Thyroid gland (tissue), 4 donors: ENCODE data around the gene IL17B. TPM values are rescaled to one million over a fixed set of nuclear protein-coding genes. Genes with fewer than 3 reads are reported as not detected.
A peak's percentile ranks its signal among the peaks of the same experiment; 100 is the strongest.

ENCODE experiments used
- DNase-seq, 2 donors: peaks; one replicate each; pipeline ENCODE4 v3.0.0-alpha.2; 2019
- H3K27ac ChIP-seq, 3 donors: fragments of 200-600 bp; sonication (generic); 1 replicate in 2 of 3; 2 replicates in 1 of 3; pipeline ENCODE4 v1.5.1; 2016 to 2019; ENCODE audit warnings: mild to moderate bottlenecking in 1 of 3, moderate library complexity in 1 of 3
- H3K27me3 ChIP-seq: fragments of 200-600 bp; sonication (generic); one replicate; pipeline ENCODE4 v1.5.1; 2019
- H3K36me3 ChIP-seq, 2 donors: fragments of 200-600 bp; sonication (generic); one replicate each; pipeline ENCODE4 v1.5.1; 2016 to 2019
- H3K4me1 ChIP-seq, 2 donors: fragments of 200-600 bp; sonication (generic); one replicate each; pipeline ENCODE4 v1.5.1; 2017 to 2019
- H3K4me3 ChIP-seq, 3 donors: fragments of 200-600 bp; sonication (generic); replicated peaks in 1 of 3; 1 replicate in 2 of 3; 2 replicates in 1 of 3; pipeline ENCODE4 v1.5.1; 2016; ENCODE audit warnings: mild to moderate bottlenecking in 1 of 3
- H3K9me3 ChIP-seq: fragments of 200-600 bp; sonication (generic); one replicate; pipeline ENCODE4 v1.5.1; 2017
- POLR2A ChIP-seq, 2 donors: fragments of 450-650 bp; IDR thresholded peaks; one replicate each; pipeline ENCODE4 v1.6.1; 2017; ENCODE audit warnings: antibody characterized with exemption in 2 of 2, mild to moderate bottlenecking in 2 of 2, moderate library complexity in 1 of 2
- WGBS, 2 donors: methylation state at CpG; one replicate each; pipeline ENCODE4 v1.1.5; 2017; 5-methylcytosine and 5-hydroxymethylcytosine counted together
- intact Hi-C: fragments of 100-400 bp; cut with DNase I; formaldehyde crosslinking; loops from one replicate; pipeline ENCODE4 v1.15.1; 2023
- total RNA-seq, 4 donors: library from RNA; depleted of rRNA; stranded (reverse); fragments of >200 nt; gene quantifications; one replicate each; pipeline ENCODE4 v1.2.3, GENCODE V29; 2016
- TF ChIP-seq, protein P1 (sequence below), 6 experiments: fragments of 200-600 bp in 3 of 6; fragments of 450-650 bp in 3 of 6; sonication (generic) in 3 of 6; IDR thresholded peaks; one replicate each; pipeline ENCODE4 v1.5.1; 2016 to 2019; ENCODE audit warnings: antibody characterized with exemption in 6 of 6, mild to moderate bottlenecking in 2 of 6, inconsistent platforms in 1 of 6, moderate library complexity in 1 of 6

IL17B gene
- total RNA-seq, 4 donors from 2014 or later, result 1.7 TPM; not detected in 3

DNA sequence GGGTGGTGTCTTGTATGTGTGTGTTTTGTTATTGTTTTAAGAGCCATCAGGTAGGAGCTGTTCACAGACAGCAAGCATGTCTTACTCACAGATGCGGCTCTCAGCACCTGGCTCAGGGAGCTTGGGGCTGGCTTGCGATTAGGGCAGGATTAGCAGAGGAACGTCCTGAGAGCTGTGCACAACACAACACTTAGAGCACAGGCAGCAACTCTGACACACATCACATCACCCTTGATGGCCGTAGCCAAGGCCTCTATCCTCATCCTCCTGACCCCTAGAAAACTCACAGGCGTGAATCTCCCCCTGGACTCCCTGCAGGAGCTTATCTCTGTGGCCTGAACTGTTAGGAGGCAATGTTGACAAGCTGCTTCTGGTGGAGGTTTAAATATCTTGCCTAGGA, 7.1 kb upstream of the IL17B start:
- intact Hi-C loops, result no loop called here
- WGBS, 2 donors, result 69 to 87% methylated on average over 4 to 5 of the region's 5 CpGs
- Histone ChIP-seq H3K9me3 (no peaks in the 10 kb centered on the region), H3K4me3 (no peak overlapping the region), H3K36me3 (no peaks in the 10 kb centered on the region), H3K27ac (peak overlapping the region in 1 of 3 donors; percentile 44), H3K4me1 (peaks cover 0 to 9% of the 10 kb centered on the region in 2 donors), H3K27me3 (no peaks in the 10 kb centered on the region)
- no peak for TF ChIP-seq POLR2A (IDR thresholded peaks at IDR 0.05)
- TF ChIP-seq, protein P1, sequence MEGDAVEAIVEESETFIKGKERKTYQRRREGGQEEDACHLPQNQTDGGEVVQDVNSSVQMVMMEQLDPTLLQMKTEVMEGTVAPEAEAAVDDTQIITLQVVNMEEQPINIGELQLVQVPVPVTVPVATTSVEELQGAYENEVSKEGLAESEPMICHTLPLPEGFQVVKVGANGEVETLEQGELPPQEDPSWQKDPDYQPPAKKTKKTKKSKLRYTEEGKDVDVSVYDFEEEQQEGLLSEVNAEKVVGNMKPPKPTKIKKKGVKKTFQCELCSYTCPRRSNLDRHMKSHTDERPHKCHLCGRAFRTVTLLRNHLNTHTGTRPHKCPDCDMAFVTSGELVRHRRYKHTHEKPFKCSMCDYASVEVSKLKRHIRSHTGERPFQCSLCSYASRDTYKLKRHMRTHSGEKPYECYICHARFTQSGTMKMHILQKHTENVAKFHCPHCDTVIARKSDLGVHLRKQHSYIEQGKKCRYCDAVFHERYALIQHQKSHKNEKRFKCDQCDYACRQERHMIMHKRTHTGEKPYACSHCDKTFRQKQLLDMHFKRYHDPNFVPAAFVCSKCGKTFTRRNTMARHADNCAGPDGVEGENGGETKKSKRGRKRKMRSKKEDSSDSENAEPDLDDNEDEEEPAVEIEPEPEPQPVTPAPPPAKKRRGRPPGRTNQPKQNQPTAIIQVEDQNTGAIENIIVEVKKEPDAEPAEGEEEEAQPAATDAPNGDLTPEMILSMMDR (IDR thresholded peaks at IDR 0.05), result no peak
- DNase-seq, result no peak

DNA sequence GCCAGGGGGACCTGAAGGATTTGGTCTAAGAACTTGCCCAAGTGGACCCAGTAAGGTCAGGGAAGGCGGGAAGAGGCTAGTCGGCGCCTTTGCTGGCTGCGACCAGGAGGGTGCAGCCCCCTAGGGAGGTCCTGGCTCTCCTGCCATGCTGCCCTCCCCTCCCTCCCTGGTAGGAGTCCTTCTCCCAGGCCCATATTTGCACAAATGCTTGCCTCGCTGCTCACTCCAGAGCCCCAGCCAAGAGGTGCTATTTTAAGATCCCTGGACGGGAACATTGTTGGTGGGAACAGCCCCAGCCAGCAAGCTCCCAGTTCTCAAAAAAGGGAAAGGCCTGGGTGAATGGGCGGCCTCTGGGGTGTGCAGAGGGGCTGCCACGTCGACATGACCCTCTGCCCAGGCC, 4.3 kb upstream of the IL17B start:
- Histone ChIP-seq H3K36me3 (no peaks in the 10 kb centered on the region), H3K9me3 (no peaks in the 10 kb centered on the region), H3K27me3 (no peaks in the 10 kb centered on the region), H3K27ac (peak overlapping the region in 2 of 3 donors; percentile 35 to 56), H3K4me3 (no peak overlapping the region), H3K4me1 (peaks cover 0 to 9% of the 10 kb centered on the region in 2 donors)
- 65 to 68% methylated on average over 4 to 8 of the region's 9 CpGs for WGBS, 2 donors
- no peak for DNase-seq
- TF ChIP-seq POLR2A (IDR thresholded peaks at IDR 0.05), result no peak
- TF ChIP-seq, protein P1 (IDR thresholded peaks at IDR 0.05), result no peak
- intact Hi-C loops, result loop anchor here (5.0 kb wide), 1 partner anchor 184 kb away; no protein-coding TSS in a partner anchor

DNA sequence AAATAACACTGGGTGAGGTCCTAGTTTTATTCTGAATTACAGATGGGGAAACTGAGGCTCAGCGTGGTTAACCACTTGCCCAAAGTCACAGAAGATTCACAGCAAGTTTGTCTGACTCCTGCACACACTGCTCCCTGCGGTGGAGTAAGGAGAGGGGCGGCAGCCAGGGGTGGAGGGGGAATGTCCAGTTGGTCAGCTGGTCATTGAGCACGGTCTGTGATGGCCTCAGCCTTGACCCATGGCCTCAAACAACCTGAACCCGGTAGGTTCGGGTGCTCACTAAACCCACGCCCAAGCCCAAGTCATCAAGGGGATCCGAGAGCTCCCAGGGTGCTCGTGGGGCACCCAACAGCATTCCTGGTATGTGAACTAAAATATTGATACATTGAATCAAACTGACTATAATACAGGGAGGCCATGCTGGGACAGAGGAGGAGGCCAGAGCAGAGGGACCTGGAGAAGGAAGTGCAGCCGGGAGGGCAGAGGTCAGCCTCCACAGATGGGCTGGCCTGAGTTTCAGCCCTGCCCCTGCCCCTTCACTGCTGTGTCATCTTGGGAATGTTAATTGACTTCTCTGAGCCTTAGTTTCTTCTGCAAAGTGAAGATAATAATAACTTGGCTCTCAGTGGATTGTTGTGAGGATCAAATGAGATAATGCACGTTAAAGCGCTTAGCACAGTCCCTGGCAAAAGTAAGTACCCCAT, 3.6 kb upstream of the IL17B start:
- intact Hi-C loops, result loop anchor here (5.0 kb wide), 1 partner anchor 185 kb away; no protein-coding TSS in a partner anchor
- Histone ChIP-seq H3K27me3 (no peaks in the 10 kb centered on the region), H3K9me3 (no peaks in the 10 kb centered on the region), H3K4me3 (no peak overlapping the region), H3K36me3 (no peaks in the 10 kb centered on the region), H3K4me1 (peaks cover 0 to 9% of the 10 kb centered on the region in 2 donors), H3K27ac (peak overlapping the region in 2 of 3 donors; percentile 35 to 56)
- TF ChIP-seq, protein P1 (IDR thresholded peaks at IDR 0.05), result no peak
- no peak for TF ChIP-seq POLR2A (IDR thresholded peaks at IDR 0.05)
- DNase-seq, result no peak
- 80 to 86% methylated on average over 9 to 10 of the region's 12 CpGs for WGBS, 2 donors

DNA sequence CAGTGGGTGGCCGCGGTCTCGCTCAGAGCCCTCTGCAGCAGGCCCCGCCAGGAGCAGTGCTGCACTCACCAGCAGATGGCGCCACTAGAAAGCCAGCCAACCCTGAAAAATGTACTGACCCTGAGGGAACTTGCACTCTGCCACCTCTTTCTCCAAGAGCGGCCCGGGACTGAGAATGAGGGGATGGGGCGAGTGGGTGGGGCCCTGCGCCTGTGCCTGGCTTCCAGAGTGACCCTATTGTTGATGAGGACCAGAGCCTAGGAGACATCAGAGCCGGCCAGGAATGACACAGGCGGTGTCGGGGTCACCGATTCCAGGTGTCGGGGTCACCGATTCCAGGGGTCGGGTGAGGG, 2.9 kb upstream of the IL17B start:
- WGBS, 2 donors, result 51% methylated on average over 11 of the region's 16 CpGs

More for the DNA sequence above, 2.9 kb upstream of the IL17B start:
- no peak overlapping the region for H3K4me3 ChIP-seq
- peak overlapping the region in 2 of 3 donors; percentile 17 to 35 for H3K27ac ChIP-seq
- H3K27me3 ChIP-seq, result no peaks in the 10 kb centered on the region
- peaks cover 0 to 9% of the 10 kb centered on the region in 2 donors for H3K4me1 ChIP-seq
- H3K36me3 ChIP-seq, result no peaks in the 10 kb centered on the region
- TF ChIP-seq, protein P1 (IDR thresholded peaks at IDR 0.05), result peak; percentile 55 to 85 (median 69)
- TF ChIP-seq POLR2A (IDR thresholded peaks at IDR 0.05), result no peak
- H3K9me3 ChIP-seq, result no peaks in the 10 kb centered on the region
- intact Hi-C loops, result loop anchor here (2.0 to 5.0 kb wide), 2 partner anchors 53 to 185 kb away; no protein-coding TSS in a partner anchor
- peak; percentile 51 to 60 for DNase-seq
